HEK293 (cell line): ENCODE results near the gene EGFR.

Experiments
- CTCF ChIA-PET: fragments of 350-600 bp; formaldehyde crosslinking; extraction: SDS; loops from one replicate; lab custom pipeline; 2021; ENCODE audit warnings: antibody characterized with exemption; lab: Yijun Ruan, JAX
- POLR2A ChIA-PET: fragments of 300-600 bp; formaldehyde crosslinking; extraction: SDS; loops from one replicate; lab custom pipeline; 2020; ENCODE audit warnings: antibody characterized with exemption, inconsistent platforms; lab: Yijun Ruan, JAX
- H3K27ac ChIP-seq: fragments of 200-500 bp; sonication (Bioruptor generic); 2 replicates; pipeline ENCODE4 v1.5.1; 2014; ENCODE audit warnings: low read depth, low read length, control low read depth, inconsistent platforms; ENCODE audit errors: extremely low read depth
- H3K36me3 ChIP-seq, 2 experiments: fragments of 200-500 bp in 1 of 2; sonication (Bioruptor generic) in 1 of 2; 1 replicate in 1 of 2; 2 replicates in 1 of 2; pipeline ENCODE4 v1.5.1; 2014 to 2017; ENCODE audit warnings: inconsistent platforms in 2 of 2, low read length in 2 of 2; ENCODE audit not compliant: control insufficient read depth in 2 of 2, insufficient read depth in 1 of 2
- H3K4me1 ChIP-seq: fragments of 200-500 bp; sonication (Bioruptor generic); 2 replicates; pipeline ENCODE4 v1.5.1; 2014; ENCODE audit warnings: mild to moderate bottlenecking, low read length, inconsistent platforms; ENCODE audit not compliant: control insufficient read depth, insufficient read depth
- H3K4me3 ChIP-seq: 2 replicates; pipeline ENCODE4 v1.5.1; 2011; ENCODE audit warnings: low read depth, mild to moderate bottlenecking, control low read depth, low read length, moderate library complexity
- H3K9me3 ChIP-seq: fragments of 200-500 bp; sonication (Bioruptor generic); 2 replicates; pipeline ENCODE4 v1.5.1; 2014; ENCODE audit warnings: low read depth, low read length, inconsistent platforms; ENCODE audit not compliant: control insufficient read depth, insufficient read depth
- BCL11A ChIP-seq: fragments of 450-650 bp; formaldehyde crosslinking; IDR thresholded peaks from 2 replicates; pipeline ENCODE4 v1.5.1; 2016; ENCODE audit warnings: low read depth, missing biosample characterization, missing genetic modification characterization
- KLF16 ChIP-seq: fragments of 450-650 bp; formaldehyde crosslinking; IDR thresholded peaks from 2 replicates; pipeline ENCODE4 v1.5.1; 2017; ENCODE audit warnings: missing biosample characterization, missing genetic modification characterization
- PRDM1 ChIP-seq: fragments of 450-650 bp; formaldehyde crosslinking; IDR thresholded peaks from 2 replicates; pipeline ENCODE4; 2016; ENCODE audit warnings: missing biosample characterization, missing genetic modification characterization
- TRIM28 ChIP-seq: IDR thresholded peaks from 2 replicates; pipeline ENCODE4 v1.6.1; 2011; ENCODE audit warnings: low read length, control low read depth, borderline replicate concordance
- ZBTB21 ChIP-seq: fragments of 450-650 bp; formaldehyde crosslinking; IDR thresholded peaks from 2 replicates; pipeline ENCODE4 v1.5.1; 2017; ENCODE audit warnings: missing biosample characterization, missing genetic modification characterization
- ZEB2 ChIP-seq: fragments of 450-650 bp; formaldehyde crosslinking; IDR thresholded peaks from 2 replicates; pipeline ENCODE4 v1.5.1; 2016; ENCODE audit warnings: missing biosample characterization, missing genetic modification characterization
- ZFHX2 ChIP-seq: fragments of 450-650 bp; formaldehyde crosslinking; conservative IDR thresholded peaks from 2 replicates; pipeline ENCODE4 v1.5.1; 2016; ENCODE audit warnings: missing biosample characterization, missing genetic modification characterization
- ZFP41 ChIP-seq: fragments of 450-650 bp; formaldehyde crosslinking; IDR thresholded peaks from 2 replicates; pipeline ENCODE4 v1.5.1; 2016; ENCODE audit warnings: missing biosample characterization, missing genetic modification characterization, borderline replicate concordance
- ZNF16 ChIP-seq: fragments of 450-650 bp; formaldehyde crosslinking; IDR thresholded peaks from 2 replicates; pipeline ENCODE4 v1.5.1; 2016; ENCODE audit warnings: low read depth, missing biosample characterization, missing genetic modification characterization
- ZNF24 ChIP-seq: fragments of 450-650 bp; formaldehyde crosslinking; IDR thresholded peaks from 2 replicates; pipeline ENCODE4 v1.5.1; 2016; ENCODE audit warnings: missing biosample characterization, missing genetic modification characterization
- ZNF274 ChIP-seq, 2 experiments: fragments of 200-500 bp in 1 of 2; fragments of 450-650 bp in 1 of 2; sonication (Bioruptor generic) in 1 of 2; formaldehyde crosslinking in 1 of 2; IDR thresholded peaks; 2 replicates each; pipeline versions ENCODE4 v1.5.1 to v1.6.1; 2014 to 2016; ENCODE audit warnings: borderline replicate concordance in 1 of 2, inconsistent platforms in 1 of 2, low read length in 1 of 2, missing biosample characterization in 1 of 2, missing genetic modification characterization in 1 of 2
- ZNF302 ChIP-seq: fragments of 450-650 bp; formaldehyde crosslinking; IDR thresholded peaks from 2 replicates; pipeline ENCODE4 v1.5.1; 2016; ENCODE audit warnings: missing biosample characterization, missing genetic modification characterization, low read depth
- ZNF394 ChIP-seq: fragments of 450-650 bp; formaldehyde crosslinking; IDR thresholded peaks from 2 replicates; pipeline ENCODE4 v1.5.1; 2016; ENCODE audit warnings: missing biosample characterization, missing genetic modification characterization, mild to moderate bottlenecking, moderate library complexity, borderline replicate concordance
- ZNF426 ChIP-seq: fragments of 450-650 bp; formaldehyde crosslinking; IDR thresholded peaks from 2 replicates; pipeline ENCODE4 v1.5.1; 2017; ENCODE audit warnings: missing biosample characterization, missing genetic modification characterization, mild to moderate bottlenecking, inconsistent platforms, moderate library complexity
- ZNF514 ChIP-seq: fragments of 450-650 bp; formaldehyde crosslinking; IDR thresholded peaks from 2 replicates; pipeline ENCODE4 v1.5.1; 2016; ENCODE audit warnings: missing biosample characterization, missing genetic modification characterization
- ZNF621 ChIP-seq: fragments of 450-650 bp; formaldehyde crosslinking; IDR thresholded peaks from 2 replicates; pipeline ENCODE4 v1.5.1; 2017; ENCODE audit warnings: missing biosample characterization, missing genetic modification characterization
- ZNF660 ChIP-seq: fragments of 450-650 bp; IDR thresholded peaks from 2 replicates; pipeline ENCODE4 v1.5.1; 2018; ENCODE audit warnings: missing biosample characterization, mild to moderate bottlenecking, missing genetic modification characterization
- ZNF664 ChIP-seq: fragments of 450-650 bp; formaldehyde crosslinking; IDR thresholded peaks from 2 replicates; pipeline ENCODE4 v1.5.1; 2016; ENCODE audit warnings: missing biosample characterization, missing genetic modification characterization
- ZNF707 ChIP-seq: fragments of 450-650 bp; formaldehyde crosslinking; IDR thresholded peaks from 2 replicates; pipeline ENCODE4 v1.5.1; 2016; ENCODE audit warnings: missing biosample characterization, missing genetic modification characterization
- ZNF785 ChIP-seq: fragments of 450-650 bp; formaldehyde crosslinking; IDR thresholded peaks from 2 replicates; pipeline ENCODE4 v1.5.1; 2016; ENCODE audit warnings: missing biosample characterization, missing genetic modification characterization
- TF ChIP-seq, protein P1 (sequence below): fragments of 450-650 bp; formaldehyde crosslinking; IDR thresholded peaks from 2 replicates; pipeline ENCODE4 v1.5.1; 2016; ENCODE audit warnings: missing biosample characterization, missing genetic modification characterization
- TF ChIP-seq, protein P2 (sequence below): fragments of 450-650 bp; formaldehyde crosslinking; IDR thresholded peaks from 2 replicates; pipeline ENCODE4 v1.5.1; 2016; ENCODE audit warnings: missing biosample characterization, missing genetic modification characterization

Gene EGFR

DNA sequence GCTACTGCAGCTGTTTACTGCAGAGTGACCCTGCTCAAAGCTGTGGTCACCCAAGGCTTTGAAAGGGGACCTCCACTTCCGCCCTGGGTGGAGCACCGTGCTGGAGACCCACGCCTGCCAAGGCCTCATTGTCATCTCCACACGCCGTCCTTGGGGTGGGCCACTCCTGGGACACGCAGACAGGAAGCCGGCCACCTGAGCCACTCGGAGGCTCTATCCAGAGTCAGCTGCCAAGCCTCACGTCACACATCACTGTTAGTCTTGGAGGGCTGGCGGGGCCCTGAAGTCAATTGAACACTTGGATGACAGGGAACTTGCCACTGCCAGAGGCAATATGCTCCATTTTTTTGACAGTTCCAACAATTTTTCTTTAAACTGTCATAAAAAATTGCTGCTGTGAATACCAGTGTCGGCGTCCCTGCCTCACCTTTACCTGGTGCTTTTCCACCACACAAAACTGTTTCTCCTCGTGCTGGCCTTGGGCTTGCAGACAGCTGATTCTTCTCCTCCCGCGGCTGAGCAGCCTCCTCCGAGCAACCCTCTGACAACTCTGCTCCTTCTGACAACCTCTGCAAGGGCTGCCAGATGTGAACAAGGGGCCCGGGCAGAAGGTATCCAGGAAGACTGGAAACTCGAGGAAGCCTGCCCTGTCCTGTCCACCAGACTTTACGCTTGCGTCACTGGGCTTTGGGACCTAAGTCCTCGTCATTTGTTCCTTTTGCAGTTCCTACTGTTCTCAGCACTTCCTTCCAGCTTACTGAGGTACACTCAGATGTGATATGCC is 81.9 kb downstream of the EGFR start:
- TF ChIP-seq ZNF274 (IDR thresholded peaks at IDR 0.05; ENCODE audit: low read length) (no peak), ZNF274 (tag by site-specific recombination; IDR thresholded peaks at IDR 0.05; ENCODE audit: borderline replicate concordance) (no peak), ZNF785 (tag by site-specific recombination) (no peak), ZNF514 (tag by site-specific recombination) (no peak), ZNF24 (tag by site-specific recombination) (no peak), ZEB2 (tag by site-specific recombination) (no peak), ZNF660 (no peak), ZBTB21 (tag by site-specific recombination) (no peak), ZNF16 (no peak)
- CTCF ChIA-PET, result no interaction called here
- POLR2A ChIA-PET, result no interaction called here

DNA sequence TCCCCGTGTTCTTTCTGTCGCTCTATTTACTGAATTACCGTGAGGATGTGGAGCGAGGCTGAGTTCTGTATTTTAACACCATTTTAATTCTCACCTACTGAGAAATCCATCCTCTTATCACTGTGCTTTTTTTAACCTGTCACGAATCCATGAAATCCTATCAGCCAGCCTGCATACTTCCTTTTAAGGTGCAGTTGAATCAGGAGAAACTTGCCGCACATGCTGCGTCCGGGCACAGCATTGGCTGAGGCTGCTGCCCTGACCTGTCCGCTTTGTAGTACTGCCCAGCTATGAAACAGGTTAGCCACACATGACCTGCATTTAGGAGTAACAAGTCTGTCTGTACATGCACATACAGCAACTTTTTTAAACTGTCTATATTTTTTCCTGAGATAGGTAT is 82.5 kb downstream of the EGFR start:
- ChIA-PET POLR2A (no interaction called here), CTCF (no interaction called here)
- peaks cover 9% of the 10 kb centered on the region; the same call in 1 of the 2 replicates for H3K4me1 ChIP-seq
- H3K9me3 ChIP-seq, result no peaks in the 10 kb centered on the region
- TF ChIP-seq ZNF621 (tag by site-specific recombination), result no peak
- no peak for TF ChIP-seq TRIM28
- no peak for TF ChIP-seq ZNF707 (tag by site-specific recombination)
- TF ChIP-seq ZNF426, result no peak
- no peak for TF ChIP-seq ZFHX2
- TF ChIP-seq KLF16 (tag by site-specific recombination), result no peak
- TF ChIP-seq ZNF664 (tag by site-specific recombination), result no peak
- no peak for TF ChIP-seq ZEB2 (tag by site-specific recombination)
- no peak for TF ChIP-seq PRDM1
- TF ChIP-seq, protein P1, sequence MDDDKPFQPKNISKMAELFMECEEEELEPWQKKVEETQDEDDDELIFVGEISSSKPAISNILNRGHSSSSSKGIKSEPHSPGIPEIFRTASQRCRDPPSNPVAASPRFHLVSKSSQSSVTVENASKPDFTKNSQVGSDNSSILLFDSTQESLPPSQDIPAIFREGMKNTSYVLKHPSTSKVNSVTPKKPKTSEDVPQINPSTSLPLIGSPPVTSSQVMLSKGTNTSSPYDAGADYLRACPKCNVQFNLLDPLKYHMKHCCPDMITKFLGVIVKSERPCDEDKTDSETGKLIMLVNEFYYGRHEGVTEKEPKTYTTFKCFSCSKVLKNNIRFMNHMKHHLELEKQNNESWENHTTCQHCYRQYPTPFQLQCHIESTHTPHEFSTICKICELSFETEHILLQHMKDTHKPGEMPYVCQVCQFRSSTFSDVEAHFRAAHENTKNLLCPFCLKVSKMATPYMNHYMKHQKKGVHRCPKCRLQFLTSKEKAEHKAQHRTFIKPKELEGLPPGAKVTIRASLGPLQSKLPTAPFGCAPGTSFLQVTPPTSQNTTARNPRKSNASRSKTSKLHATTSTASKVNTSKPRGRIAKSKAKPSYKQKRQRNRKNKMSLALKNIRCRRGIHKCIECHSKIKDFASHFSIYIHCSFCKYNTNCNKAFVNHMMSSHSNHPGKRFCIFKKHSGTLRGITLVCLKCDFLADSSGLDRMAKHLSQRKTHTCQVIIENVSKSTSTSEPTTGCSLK, result no peak
- no peak for TF ChIP-seq ZNF394 (tag by site-specific recombination)
- TF ChIP-seq, protein P2, sequence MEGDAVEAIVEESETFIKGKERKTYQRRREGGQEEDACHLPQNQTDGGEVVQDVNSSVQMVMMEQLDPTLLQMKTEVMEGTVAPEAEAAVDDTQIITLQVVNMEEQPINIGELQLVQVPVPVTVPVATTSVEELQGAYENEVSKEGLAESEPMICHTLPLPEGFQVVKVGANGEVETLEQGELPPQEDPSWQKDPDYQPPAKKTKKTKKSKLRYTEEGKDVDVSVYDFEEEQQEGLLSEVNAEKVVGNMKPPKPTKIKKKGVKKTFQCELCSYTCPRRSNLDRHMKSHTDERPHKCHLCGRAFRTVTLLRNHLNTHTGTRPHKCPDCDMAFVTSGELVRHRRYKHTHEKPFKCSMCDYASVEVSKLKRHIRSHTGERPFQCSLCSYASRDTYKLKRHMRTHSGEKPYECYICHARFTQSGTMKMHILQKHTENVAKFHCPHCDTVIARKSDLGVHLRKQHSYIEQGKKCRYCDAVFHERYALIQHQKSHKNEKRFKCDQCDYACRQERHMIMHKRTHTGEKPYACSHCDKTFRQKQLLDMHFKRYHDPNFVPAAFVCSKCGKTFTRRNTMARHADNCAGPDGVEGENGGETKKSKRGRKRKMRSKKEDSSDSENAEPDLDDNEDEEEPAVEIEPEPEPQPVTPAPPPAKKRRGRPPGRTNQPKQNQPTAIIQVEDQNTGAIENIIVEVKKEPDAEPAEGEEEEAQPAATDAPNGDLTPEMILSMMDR (tag by site-specific recombination), result no peak
- no peak for TF ChIP-seq ZNF302 (tag by site-specific recombination)
- no peak for TF ChIP-seq BCL11A (tag by site-specific recombination)
- no peak for TF ChIP-seq ZFP41 (tag by site-specific recombination)
- H3K36me3 ChIP-seq, result no peaks in the 10 kb centered on the region
- H3K27ac ChIP-seq, result no peak overlapping the region
- no peak overlapping the region for H3K4me3 ChIP-seq

More for the DNA sequence above, 81.9 kb downstream of the EGFR start:
- Histone ChIP-seq H3K27ac (no peak overlapping the region), H3K4me1 (peaks cover 9% of the 10 kb centered on the region; the same call in 1 of the 2 replicates), H3K9me3 (no peaks in the 10 kb centered on the region), H3K36me3 (no peaks in the 10 kb centered on the region), H3K4me3 (no peak overlapping the region)
